ENCODE measurements around the gene GLT1D1. TPM values are rescaled to one million over a fixed set of nuclear protein-coding genes. Genes with fewer than 3 reads are reported as not detected.

Gene GLT1D1
- total RNA-seq, 2 experiments from 2014 or later, result 0.32 TPM; not detected in 1

DNA sequence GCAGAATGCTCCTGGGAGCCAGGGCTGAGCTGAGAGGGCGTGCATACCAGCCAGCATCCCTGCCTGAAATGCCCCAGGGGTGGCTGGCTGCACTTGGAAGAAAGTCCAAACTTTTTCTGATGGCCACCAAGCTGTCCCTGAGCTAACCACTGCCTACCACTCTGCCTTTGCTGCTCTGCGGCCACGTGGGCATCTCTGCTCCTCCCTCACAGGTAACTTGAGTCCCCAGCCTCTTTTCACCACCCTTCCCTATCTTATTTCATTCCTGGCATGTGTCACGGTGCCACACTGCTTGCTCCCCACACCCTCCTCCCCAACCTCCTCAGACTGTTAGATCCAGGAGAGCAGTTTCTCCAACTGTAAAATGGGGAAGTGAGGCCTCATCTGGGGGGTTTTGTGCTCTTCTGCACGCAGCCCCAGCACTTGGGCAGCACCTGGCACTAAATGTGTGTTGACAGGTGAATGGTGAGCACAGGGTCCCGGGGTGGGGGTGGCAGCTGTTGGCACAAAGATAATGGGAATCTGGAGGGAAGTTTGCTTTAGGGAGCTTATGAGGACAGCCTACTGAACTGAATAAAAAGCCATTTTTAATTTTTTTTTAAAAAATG lies 113.0 kb downstream of the GLT1D1 start:
- TF ChIP-seq, protein P1, sequence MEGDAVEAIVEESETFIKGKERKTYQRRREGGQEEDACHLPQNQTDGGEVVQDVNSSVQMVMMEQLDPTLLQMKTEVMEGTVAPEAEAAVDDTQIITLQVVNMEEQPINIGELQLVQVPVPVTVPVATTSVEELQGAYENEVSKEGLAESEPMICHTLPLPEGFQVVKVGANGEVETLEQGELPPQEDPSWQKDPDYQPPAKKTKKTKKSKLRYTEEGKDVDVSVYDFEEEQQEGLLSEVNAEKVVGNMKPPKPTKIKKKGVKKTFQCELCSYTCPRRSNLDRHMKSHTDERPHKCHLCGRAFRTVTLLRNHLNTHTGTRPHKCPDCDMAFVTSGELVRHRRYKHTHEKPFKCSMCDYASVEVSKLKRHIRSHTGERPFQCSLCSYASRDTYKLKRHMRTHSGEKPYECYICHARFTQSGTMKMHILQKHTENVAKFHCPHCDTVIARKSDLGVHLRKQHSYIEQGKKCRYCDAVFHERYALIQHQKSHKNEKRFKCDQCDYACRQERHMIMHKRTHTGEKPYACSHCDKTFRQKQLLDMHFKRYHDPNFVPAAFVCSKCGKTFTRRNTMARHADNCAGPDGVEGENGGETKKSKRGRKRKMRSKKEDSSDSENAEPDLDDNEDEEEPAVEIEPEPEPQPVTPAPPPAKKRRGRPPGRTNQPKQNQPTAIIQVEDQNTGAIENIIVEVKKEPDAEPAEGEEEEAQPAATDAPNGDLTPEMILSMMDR (conservative IDR thresholded peaks at IDR 0.05; ENCODE audit: low read length), result no peak
- TF ChIP-seq EZH2phosphoT487 (IDR thresholded peaks at IDR 0.05; ENCODE audit: borderline replicate concordance, low read depth, low read length), result no peak
- Histone ChIP-seq H3K27ac (ENCODE audit: low read depth, low read length, poor library complexity, severe bottlenecking) (no peak overlapping the region), H3K79me2 (ENCODE audit: insufficient read depth, low read depth, low read length) (no peaks in the 10 kb centered on the region), H3K9me3 (ENCODE audit: low read length) (no peaks in the 10 kb centered on the region), H3K36me3 (ENCODE audit: insufficient read depth, low read length) (no peaks in the 10 kb centered on the region), H4K20me1 (ENCODE audit: insufficient read depth, low read length) (no peaks in the 10 kb centered on the region), H3K4me3 (ENCODE audit: low read depth, low read length, poor library complexity, severe bottlenecking) (no peak overlapping the region), H2AFZ (ENCODE audit: low read length) (no peak overlapping the region), H3K9me2 (ENCODE audit: insufficient read depth, low read length) (no peaks in the 10 kb centered on the region), H3K4me2 (ENCODE audit: low read length) (no peak overlapping the region), H3K4me1 (ENCODE audit: insufficient read depth, low read length, poor library complexity, severe bottlenecking) (peaks cover 4% of the 10 kb centered on the region)
- DNase-seq (ENCODE audit: low spot score), result peak; percentile 6
- BruUV-seq (replicated peaks), result no TSS peak
- POLR2A ChIA-PET, result interaction anchor here (0.8 kb wide), 2 partner anchors 13 to 19 kb away, joined by 3 to 4 read pairs; no protein-coding TSS in a partner anchor
- intact Hi-C loops (cut with micrococcal nuclease; ENCODE audit: unreplicated experiment), result loop anchor here (5.0 kb wide), 2 partner anchors 946 to 1046 kb away; no protein-coding TSS in a partner anchor
- CTCF ChIA-PET (ENCODE audit: unreplicated experiment), result no interaction called here

DNA sequence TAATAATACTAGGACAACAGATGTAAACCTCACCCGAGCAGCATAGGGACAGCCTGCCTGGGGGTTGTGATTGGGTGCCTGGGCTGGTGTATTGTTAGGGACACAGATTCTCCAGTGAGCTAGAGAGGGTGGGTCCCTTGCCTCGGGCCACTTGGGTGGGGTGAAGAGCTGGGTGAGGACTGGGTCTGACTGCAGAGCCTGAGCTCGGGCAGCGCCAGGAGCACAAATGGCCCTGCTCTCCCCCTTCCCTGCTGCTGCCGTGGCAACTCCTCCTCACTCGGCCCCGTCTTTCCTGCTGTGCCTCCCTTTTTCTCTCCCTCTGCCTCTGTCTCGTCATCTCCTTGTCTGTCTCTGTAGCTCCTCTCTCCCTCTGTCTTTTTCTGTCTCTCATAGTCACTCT lies 115.4 kb downstream of the GLT1D1 start:
- DNase-seq (ENCODE audit: low spot score), result no peak
- H4K20me1 ChIP-seq (ENCODE audit: insufficient read depth, low read length), result no peaks in the 10 kb centered on the region
- H3K9me2 ChIP-seq (ENCODE audit: insufficient read depth, low read length), result no peaks in the 10 kb centered on the region
- H3K79me2 ChIP-seq (ENCODE audit: insufficient read depth, low read depth, low read length), result no peaks in the 10 kb centered on the region
- no TSS peak for BruUV-seq (replicated peaks)
- H3K27ac ChIP-seq (ENCODE audit: low read depth, low read length, poor library complexity, severe bottlenecking), result no peak overlapping the region
- peaks cover 4% of the 10 kb centered on the region for H3K4me1 ChIP-seq (ENCODE audit: insufficient read depth, low read length, poor library complexity, severe bottlenecking)
- H3K9me3 ChIP-seq (ENCODE audit: low read length), result no peaks in the 10 kb centered on the region
- H3K4me2 ChIP-seq (ENCODE audit: low read length), result no peak overlapping the region
- intact Hi-C loops (cut with micrococcal nuclease; ENCODE audit: unreplicated experiment), result loop anchor here (5.0 kb wide), 2 partner anchors 944 to 1044 kb away; no protein-coding TSS in a partner anchor
- H2AFZ ChIP-seq (ENCODE audit: low read length), result no peak overlapping the region
- H3K36me3 ChIP-seq (ENCODE audit: insufficient read depth, low read length), result no peaks in the 10 kb centered on the region
- ChIA-PET CTCF (ENCODE audit: unreplicated experiment) (interaction anchor here (0.6 kb wide), 1 partner anchor 418 kb away, joined by 3 read pairs; no protein-coding TSS in a partner anchor), POLR2A (no interaction called here)
- no peak overlapping the region for H3K4me3 ChIP-seq (ENCODE audit: low read depth, low read length, poor library complexity, severe bottlenecking)
- TF ChIP-seq, protein P1 (conservative IDR thresholded peaks at IDR 0.05; ENCODE audit: low read length), result no peak
- no peak for TF ChIP-seq EZH2phosphoT487 (IDR thresholded peaks at IDR 0.05; ENCODE audit: borderline replicate concordance, low read depth, low read length)

DNA sequence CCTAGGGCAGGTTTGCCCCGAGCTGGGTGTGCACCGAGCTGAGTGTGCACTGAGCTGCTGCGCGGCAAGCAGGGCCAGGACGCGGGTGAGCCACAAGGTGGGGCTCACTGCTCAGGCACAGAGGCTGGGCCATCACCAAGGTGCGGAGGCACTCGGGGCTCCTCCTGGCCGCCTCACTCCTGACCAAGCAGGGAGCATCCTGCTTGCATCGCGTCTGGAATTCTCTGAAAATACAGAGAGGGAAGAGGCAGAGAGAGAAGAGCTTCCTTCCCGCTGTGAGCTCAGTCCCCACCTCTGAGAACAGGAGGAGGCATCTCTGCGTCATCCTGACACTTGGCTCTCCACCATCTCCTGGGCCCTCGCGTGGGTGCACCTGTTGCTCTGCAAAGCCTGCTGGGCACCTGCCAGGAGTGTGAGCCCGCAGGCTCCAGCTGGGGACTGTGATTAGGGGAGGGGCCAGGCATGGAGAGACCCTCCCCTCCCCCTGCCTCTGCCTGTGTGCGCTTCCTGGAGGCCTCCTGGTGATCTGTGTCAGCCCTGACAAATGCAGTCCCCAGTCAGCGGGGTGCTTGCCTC lies 116.3 kb downstream of the GLT1D1 start:
- TF ChIP-seq EZH2phosphoT487 (IDR thresholded peaks at IDR 0.05; ENCODE audit: borderline replicate concordance, low read depth, low read length), result no peak
- TF ChIP-seq, protein P1 (conservative IDR thresholded peaks at IDR 0.05; ENCODE audit: low read length), result peak; percentile 75
- Histone ChIP-seq H3K9me2 (ENCODE audit: insufficient read depth, low read length) (no peaks in the 10 kb centered on the region), H3K4me3 (ENCODE audit: low read depth, low read length, poor library complexity, severe bottlenecking) (no peak overlapping the region), H4K20me1 (ENCODE audit: insufficient read depth, low read length) (no peaks in the 10 kb centered on the region), H3K4me1 (ENCODE audit: insufficient read depth, low read length, poor library complexity, severe bottlenecking) (peaks cover 4% of the 10 kb centered on the region), H3K36me3 (ENCODE audit: insufficient read depth, low read length) (no peaks in the 10 kb centered on the region), H3K4me2 (ENCODE audit: low read length) (no peak overlapping the region), H3K9me3 (ENCODE audit: low read length) (no peaks in the 10 kb centered on the region), H3K27ac (ENCODE audit: low read depth, low read length, poor library complexity, severe bottlenecking) (no peak overlapping the region), H2AFZ (ENCODE audit: low read length) (no peak overlapping the region), H3K79me2 (ENCODE audit: insufficient read depth, low read depth, low read length) (no peaks in the 10 kb centered on the region)
- peak; percentile 52 for DNase-seq (ENCODE audit: low spot score)
- POLR2A ChIA-PET, result no interaction called here
- no TSS peak for BruUV-seq (replicated peaks)
- CTCF ChIA-PET (ENCODE audit: unreplicated experiment), result no interaction called here
- intact Hi-C loops (cut with micrococcal nuclease; ENCODE audit: unreplicated experiment), result loop anchor here (5.0 kb wide), 2 partner anchors 943 to 1043 kb away; no protein-coding TSS in a partner anchor
